Panc1 (cell line): ENCODE data around the gene UIMC1.

ENCODE experiments used
- CTCF ChIP-seq: fragments of 450-650 bp; IDR thresholded peaks from 2 replicates; pipeline ENCODE4 v1.5.1; 2017; ENCODE audit warnings: mild to moderate bottlenecking
- POLR2AphosphoS5 ChIP-seq: IDR thresholded peaks from 2 replicates; pipeline ENCODE4 v1.6.1; 2012; ENCODE audit warnings: mild to moderate bottlenecking, low read depth, low read length, moderate library complexity

- TF ChIP-seq POLR2AphosphoS5 = no peak
- TF ChIP-seq CTCF = no peak
These were observed 122.6 kb downstream of the UIMC1 start for GRCh38 chr5:176883700-176884570.
